ENCODE data around the gene JMJD1C.

Gene JMJD1C

GRCh38 chr10:63483983-63484382 is 18.2 kb upstream of the JMJD1C start:
- in situ Hi-C loops (cut with HindIII; ENCODE audit: low sequenced_read_pairs) = no loop called here

GRCh38 chr10:63481815-63482421 is 16.1 kb upstream of the JMJD1C start:
- in situ Hi-C loops (cut with HindIII; ENCODE audit: low sequenced_read_pairs) = no loop called here

- in situ Hi-C loops (cut with HindIII; ENCODE audit: low sequenced_read_pairs) = no loop called here
Observed at GRCh38 chr10:63480237-63480636, 14.5 kb upstream of the JMJD1C start.

GRCh38 chr10:63478564-63478963 is 12.8 kb upstream of the JMJD1C start:
- in situ Hi-C loops (cut with HindIII; ENCODE audit: low sequenced_read_pairs) = no loop called here

- in situ Hi-C loops (cut with HindIII; ENCODE audit: low sequenced_read_pairs) = no loop called here
Observed at GRCh38 chr10:63477927-63478326, 12.2 kb upstream of the JMJD1C start.

GRCh38 chr10:63474488-63474887 is 8.7 kb upstream of the JMJD1C start:
- in situ Hi-C loops (cut with HindIII; ENCODE audit: low sequenced_read_pairs) = no loop called here

- in situ Hi-C loops (cut with HindIII; ENCODE audit: low sequenced_read_pairs) = no loop called here
Observed at GRCh38 chr10:63470928-63471327, 5.2 kb upstream of the JMJD1C start.

- in situ Hi-C loops (cut with HindIII; ENCODE audit: low sequenced_read_pairs) = no loop called here
Observed at GRCh38 chr10:63468947-63469346, 3.2 kb upstream of the JMJD1C start.

- in situ Hi-C loops (cut with HindIII; ENCODE audit: low sequenced_read_pairs) = no loop called here
Observed at GRCh38 chr10:63467841-63468240, 2.1 kb upstream of the JMJD1C start.

GRCh38 chr10:63466144-63466935 is 563 bp upstream of the JMJD1C start:
- in situ Hi-C loops (cut with HindIII; ENCODE audit: low sequenced_read_pairs) = no loop called here

- in situ Hi-C loops (cut with HindIII; ENCODE audit: low sequenced_read_pairs) = no loop called here
Observed at GRCh38 chr10:63464402-63465292, 1.1 kb downstream of the JMJD1C start.

- in situ Hi-C loops (cut with HindIII; ENCODE audit: low sequenced_read_pairs) = no loop called here
Observed at GRCh38 chr10:63462442-63462841, 3.3 kb downstream of the JMJD1C start.

GRCh38 chr10:63458177-63458576 is 7.6 kb downstream of the JMJD1C start:
- in situ Hi-C loops (cut with HindIII; ENCODE audit: low sequenced_read_pairs) = no loop called here

GRCh38 chr10:63457594-63457993 is 8.2 kb downstream of the JMJD1C start:
- in situ Hi-C loops (cut with HindIII; ENCODE audit: low sequenced_read_pairs) = no loop called here

- in situ Hi-C loops (cut with HindIII; ENCODE audit: low sequenced_read_pairs) = no loop called here
Observed at GRCh38 chr10:63456437-63457210, 9.2 kb downstream of the JMJD1C start.

- in situ Hi-C loops (cut with HindIII; ENCODE audit: low sequenced_read_pairs) = no loop called here
Observed at GRCh38 chr10:63455507-63455906, 10.3 kb downstream of the JMJD1C start.

- in situ Hi-C loops (cut with HindIII; ENCODE audit: low sequenced_read_pairs) = no loop called here
Observed at GRCh38 chr10:63454631-63455030, 11.1 kb downstream of the JMJD1C start.

- in situ Hi-C loops (cut with HindIII; ENCODE audit: low sequenced_read_pairs) = no loop called here
Observed at GRCh38 chr10:63452524-63452923, 13.3 kb downstream of the JMJD1C start.

- in situ Hi-C loops (cut with HindIII; ENCODE audit: low sequenced_read_pairs) = no loop called here
Observed at GRCh38 chr10:63446716-63447440, 18.9 kb downstream of the JMJD1C start.

- in situ Hi-C loops (cut with HindIII; ENCODE audit: low sequenced_read_pairs) = no loop called here
Observed at GRCh38 chr10:63441404-63441803, 24.4 kb downstream of the JMJD1C start.

Data from endothelial cell of hepatic sinusoid (primary cell).